ENCODE data around the gene IMP4.

Gene IMP4

DNA sequence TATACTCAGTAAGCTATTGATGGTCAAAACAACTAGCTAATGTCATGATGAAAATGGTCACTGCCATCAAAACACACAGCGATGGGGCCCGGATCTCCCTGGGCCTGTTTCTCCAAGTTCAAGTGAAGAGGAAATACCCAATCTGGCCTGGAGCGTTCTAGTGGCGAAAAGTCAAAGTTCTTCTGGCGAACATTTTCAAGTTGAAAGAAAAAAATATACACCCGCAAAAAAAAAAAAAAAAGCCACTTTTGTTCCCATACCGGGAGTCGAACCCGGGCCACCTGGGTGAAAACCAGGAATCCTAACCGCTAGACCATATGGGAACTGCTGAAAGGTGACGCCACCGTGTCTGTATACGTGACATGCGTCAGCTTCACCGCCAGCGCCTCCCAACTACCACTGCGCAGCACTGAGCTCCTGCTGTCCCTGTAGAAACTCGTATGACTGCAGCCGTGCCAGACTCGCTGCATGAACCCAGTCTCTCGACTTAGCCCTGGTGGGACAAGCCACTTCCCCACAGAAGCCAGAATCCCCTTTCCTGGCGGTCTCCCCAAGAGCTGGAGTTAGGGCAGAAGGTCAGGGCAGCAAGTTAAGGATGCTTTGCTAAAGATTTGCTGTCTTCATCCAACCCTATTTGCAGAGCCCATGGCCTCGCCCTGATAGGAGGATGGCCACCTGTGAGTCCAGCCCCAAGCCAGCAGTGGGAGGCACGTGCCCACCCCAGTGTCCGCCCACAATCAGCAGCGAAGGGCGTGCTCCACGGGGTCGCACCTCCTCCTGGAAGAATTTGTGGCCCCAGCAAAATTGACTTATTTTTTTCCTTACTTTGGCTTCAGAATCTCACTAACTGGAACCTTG lies 5.6 kb upstream of the IMP4 start:
- DNase-seq (ENCODE audit: low read depth), result peak; percentile 61

DNA sequence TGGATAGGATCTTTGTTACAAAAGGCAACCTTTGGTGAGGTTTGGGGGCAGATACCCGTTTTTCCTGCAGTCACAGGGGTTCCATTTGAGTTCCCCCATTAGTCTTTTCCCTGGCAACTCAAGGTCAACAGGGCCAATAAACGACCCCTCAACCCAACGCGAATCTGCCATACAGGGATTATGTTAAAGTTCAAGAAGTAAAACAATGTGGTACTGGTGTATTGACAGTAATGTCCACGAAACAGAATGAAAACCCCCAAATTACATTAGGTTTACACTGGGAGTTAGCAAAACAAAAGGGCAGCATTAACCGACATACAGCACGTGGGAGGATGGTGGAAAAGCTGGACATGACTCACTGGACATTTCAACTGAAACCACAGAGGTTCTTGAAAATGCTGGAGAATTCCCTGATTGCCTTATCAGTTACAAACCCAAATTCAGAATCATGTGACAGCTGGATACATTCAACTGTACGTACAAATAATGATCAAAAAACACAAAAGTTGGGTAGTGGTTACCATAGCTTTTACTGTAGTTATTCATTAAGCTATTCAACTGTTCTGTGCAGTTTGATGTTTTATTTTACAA lies 4.9 kb upstream of the IMP4 start:
- no peak for DNase-seq (ENCODE audit: low read depth)

DNA sequence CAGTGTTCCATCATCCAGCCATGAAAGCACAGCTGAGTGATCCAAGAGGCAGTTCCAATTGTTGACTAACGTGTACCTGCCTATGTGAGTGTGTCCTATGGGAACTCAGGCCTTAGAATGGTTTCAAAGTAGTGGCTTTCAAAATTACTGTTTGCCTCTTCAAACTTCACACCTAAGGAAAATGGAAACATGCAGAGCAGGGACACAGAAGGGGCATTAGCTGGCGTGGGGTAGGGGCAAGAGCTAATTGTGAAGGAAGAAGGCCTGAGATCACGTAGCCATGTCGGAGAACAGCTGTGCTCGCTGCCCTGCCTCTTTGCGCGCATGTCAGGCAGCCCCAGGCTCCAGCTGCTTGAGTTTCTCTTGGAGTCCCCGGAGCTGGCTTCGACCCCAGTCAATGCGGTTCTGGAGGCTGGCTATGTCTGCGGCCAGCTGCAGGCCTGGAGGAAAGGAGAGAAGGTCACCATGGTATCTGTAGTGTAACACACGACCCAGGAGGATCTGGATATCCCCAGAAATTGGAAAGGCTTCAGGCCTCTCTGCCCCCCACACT lies 3.8 kb upstream of the IMP4 start:
- DNase-seq (ENCODE audit: low read depth), result no peak

DNA sequence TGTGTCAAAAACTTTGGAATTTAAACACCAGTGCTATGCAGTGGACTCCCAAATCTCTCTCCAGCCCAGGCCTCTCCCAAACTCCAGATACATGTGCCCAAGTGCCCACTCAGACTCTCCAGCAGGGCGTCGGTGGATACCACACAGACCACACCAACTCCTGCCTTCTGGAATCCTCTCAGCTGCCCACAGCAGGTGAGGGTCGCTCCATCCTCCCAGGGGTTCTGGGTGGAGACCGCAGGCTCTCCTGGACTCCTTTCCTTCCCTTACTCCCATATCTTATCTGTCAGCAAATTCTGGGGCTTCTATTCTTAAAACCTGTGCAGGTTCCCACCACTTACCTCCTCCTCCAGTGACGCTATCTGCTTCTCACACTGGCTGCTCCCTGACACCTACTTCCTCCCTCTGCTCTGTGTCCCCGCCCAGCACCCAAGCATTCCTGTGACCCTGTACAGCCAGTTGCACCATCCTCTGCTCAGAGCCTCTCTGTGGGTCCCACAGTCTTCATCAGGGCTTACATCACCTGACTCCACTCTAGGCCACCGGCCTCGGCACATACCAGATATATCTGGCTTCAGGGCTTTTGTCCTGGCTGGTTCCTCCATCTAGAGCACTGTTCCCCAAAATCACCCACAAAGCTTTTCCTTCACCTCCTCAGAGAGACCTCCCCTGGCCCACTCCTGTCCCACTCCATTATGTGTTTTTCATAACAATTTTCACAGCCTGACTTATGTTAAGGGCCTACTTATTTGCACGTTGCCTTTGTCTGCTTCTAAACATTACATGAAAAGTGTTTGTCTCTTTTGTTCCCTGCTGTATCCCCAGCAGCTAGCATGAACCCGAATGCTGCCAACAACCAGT lies 2.6 kb upstream of the IMP4 start:
- DNase-seq (ENCODE audit: low read depth), result no peak

DNA sequence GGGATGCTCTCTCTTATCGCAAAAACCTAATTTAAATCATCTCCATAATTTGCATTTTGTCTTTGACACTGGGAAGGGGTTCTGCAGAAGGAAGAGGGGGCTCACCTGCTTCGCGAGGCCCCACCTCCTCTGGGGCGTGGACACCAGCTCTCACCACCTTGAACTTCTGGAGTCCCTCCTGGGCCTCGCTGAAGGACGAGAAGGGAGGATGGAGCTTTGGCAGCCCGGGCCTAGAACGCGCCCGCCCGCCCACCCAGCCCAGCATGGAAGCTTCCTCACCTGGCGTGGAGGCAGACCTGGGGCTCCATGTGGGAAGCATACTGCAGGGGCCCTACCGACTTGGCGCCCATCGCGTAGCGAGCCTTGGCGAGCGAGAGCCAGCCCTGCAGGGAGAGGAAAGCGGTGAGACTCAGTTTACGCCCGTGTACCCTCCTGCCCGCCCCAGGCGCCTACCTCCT lies 1.1 kb upstream of the IMP4 start:
- no peak for DNase-seq (ENCODE audit: low read depth)

DNA sequence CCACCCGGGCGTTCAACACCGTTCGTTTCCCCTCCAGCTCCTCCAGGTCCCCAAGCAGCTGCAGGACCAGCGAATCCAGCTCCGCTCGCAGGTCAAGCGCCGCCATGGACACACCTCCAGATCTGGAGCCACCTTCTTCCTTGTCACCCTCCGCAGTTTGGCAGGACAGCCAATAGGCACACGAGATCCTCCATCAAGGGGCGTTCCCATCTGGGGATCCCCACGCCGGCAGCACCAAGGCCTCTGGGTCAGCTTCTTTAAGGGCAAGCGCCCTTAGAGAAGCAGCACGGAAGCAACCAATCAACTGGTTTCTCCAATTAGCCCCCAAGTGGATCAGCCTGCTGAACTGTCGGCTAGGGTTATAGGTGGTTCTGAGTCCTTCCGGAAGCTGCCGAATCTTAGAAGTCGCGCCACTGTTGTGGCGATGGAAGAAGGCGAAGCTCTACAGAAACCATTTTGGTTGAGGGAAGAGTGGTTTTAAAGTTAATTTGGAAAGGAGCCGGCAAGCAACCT lies 621 bp upstream of the IMP4 start:
- DNase-seq (ENCODE audit: low read depth), result peak; percentile 78

DNA sequence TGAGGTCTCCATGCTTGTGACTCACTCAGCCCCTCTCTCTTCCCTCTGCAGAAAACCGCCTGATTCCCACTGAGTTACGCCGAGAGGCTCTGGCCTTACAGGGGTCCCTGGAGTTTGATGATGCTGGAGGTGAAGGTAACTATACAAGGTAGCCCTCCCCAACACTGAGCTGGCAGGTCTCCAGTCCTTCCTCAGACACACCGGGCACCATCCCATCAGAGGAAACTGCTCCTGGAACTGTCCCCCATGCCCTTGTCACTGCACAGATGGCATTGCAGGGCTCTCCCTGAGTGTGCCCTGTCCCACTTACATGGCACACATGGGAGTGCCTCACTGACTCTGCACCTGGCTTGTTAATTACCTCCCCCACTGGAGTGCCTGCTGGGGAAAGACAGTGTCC lies 1.9 kb downstream of the IMP4 start:
- DNase-seq (ENCODE audit: low read depth), result no peak

DNA sequence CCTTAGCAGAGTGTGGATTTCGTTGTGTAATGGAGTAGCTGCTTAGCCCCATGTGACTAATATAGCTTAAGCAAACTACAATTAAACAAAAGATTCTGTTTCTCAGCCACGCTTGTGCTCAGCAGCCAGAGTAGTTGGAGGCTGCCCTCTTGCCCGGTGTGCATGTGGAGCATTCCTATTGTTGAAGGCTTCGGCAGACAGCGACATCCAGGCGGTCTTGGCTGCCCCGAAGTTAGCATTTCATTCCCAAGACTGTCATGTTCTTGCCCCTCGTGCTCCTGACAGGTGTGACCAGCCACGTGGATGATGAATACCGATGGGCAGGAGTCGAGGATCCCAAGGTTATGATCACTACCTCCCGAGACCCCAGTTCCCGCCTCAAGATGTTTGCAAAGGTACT lies 2.4 kb downstream of the IMP4 start:
- no peak for DNase-seq (ENCODE audit: low read depth)

DNA sequence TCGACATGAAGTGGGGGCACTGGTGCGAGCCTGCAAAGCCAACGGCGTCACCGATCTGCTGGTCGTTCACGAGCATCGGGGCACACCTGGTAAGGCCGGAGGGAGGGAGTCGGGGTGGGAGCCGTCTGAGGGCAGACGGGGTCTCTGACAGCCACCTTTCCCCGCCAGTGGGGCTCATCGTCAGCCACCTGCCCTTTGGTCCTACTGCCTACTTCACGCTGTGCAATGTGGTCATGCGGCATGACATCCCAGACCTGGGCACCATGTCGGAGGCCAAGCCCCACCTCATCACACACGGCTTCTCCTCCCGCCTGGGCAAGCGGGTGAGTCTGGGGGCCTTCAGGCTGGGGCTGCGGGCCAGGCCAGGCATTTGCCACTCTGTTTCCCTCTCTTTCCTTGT lies 2.9 kb downstream of the IMP4 start:
- DNase-seq (ENCODE audit: low read depth), result no peak

DNA sequence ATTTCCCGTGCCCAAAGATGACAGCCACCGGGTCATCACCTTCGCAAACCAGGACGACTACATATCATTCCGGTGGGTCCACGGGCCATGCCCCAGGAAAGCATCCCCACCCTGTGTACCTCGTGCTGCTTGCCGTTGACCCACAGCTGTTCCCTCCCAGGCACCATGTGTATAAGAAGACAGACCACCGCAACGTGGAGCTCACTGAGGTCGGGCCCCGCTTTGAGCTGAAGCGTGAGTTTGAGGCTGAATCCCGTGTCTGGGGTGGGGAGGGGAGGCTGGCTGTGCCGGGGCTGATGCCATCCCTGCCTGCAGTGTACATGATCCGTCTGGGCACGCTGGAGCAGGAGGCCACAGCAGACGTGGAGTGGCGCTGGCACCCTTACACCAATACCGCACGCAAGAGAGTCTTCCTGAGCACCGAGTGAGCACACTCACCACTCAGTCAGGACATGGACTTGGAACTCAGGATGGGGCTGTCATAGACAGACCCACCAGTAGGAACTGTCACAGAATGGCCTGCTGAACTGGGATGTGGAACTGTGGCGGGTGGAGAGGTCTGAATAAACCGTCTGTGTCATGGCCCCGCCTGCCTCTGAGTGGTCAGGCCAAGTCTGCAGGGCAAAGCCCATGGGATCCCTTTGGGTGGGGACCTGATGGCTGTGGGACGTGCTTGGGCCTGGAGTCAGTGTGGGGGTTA lies 3.5 kb downstream of the IMP4 start:
- no peak for DNase-seq (ENCODE audit: low read depth)

DNA sequence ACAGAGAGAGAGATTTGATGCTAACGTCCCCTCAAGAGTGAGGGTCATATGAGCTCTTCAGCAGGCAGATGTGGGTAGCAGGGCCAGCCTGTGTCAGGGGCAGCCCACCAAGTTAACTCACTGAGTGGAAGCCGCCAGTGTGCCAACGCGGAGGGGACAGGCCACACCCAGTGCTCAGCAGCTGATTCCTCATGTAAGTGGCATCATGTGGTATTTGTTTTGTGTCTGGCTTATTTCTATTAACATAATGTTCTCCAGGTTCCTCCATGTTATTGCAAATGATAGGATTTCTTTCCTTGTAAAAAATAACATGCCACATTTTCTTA lies 4.0 kb downstream of the IMP4 start:
- DNase-seq (ENCODE audit: low read depth), result no peak

DNA sequence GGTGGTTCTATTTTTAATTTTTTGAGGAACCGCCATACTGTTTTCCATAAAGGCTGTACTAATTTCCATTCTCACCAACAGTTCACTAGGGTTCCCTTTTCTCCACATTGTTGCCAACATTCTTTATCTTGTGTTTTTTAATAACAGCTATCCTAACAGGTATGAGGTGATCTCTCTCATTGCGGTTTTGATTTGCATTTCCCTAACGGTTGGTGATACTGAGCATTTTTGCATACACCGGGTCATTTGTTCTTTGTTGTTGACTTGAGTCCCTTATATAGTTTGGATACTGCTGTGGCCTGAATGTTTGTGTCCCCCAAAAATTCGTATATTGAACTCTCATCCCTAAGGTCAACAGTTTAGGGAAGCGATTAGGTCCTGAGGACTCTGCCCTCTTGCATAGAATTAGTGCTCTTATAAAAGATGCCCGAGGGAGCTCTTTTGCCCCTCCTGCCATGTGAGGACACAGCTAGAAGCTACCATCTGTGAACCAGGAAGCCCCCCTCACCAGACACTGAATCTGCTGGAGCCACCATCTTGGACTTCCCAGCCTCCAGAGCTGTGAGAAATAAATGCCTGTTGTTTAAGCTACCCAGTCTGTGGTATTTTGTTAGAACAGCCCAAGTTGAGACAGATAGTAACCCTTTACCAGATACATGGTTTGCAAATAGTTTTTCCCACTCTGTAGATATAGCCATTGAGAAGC lies 4.7 kb downstream of the IMP4 start:
- DNase-seq (ENCODE audit: low read depth), result no peak

DNA sequence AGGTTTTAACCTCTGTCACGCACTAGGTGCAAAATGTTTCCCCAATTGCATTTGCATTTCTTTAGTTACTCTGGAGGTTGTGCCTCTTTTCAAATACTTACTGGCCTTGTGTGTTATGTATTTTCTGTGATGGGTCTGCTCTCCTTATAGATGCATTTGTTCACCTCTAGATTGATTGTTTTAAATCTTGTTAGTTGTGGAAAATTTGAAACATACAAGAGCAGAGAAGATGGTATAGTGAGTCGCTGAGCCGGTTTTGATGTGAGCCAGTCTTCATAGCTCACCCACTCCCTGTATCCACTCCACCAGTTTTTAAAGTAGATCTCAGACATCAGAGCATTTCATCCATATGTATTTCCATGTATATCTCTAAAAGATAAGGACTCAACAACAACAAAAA lies 6.5 kb downstream of the IMP4 start:
- DNase-seq (ENCODE audit: low read depth), result no peak

DNA sequence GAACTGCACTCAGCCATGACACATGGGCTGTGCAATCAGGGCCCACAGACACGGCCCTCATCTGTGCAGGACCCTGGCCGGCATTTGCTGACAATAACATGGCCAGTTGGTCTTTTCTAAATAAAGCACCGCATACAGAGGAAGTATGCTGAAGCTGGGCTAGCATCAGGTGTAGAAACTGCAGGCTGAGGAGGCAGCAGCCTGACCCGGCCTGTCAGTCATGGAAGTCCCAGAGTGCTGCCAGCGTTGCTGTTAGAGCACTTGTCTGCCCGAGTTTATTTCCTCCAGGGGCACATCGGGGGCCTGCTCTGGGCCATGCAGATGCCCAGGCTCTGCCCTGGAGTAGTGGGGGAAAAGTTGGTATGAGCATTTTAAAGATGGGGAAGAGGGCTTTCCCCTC lies 9.0 kb downstream of the IMP4 start:
- no peak for DNase-seq (ENCODE audit: low read depth)

DNA sequence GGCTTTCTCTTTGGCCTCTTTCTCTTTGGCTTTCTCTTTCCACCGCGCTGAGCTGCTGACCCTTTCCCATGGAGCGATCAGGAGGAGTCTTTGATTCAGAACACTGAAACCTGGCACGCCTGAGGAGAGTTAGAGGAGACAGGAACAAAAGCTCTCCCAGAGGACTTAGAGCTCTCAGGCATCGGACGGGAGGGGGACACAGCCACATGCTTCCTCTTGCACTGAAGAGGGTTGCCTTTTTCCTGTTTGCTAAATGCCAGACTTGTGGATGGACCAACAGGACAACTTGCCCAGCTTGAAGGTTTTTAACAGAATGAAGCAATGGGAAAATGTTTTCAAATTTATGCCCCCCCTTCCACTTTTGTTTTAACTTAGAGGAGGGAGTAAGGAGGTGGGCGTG lies 9.5 kb downstream of the IMP4 start:
- no peak for DNase-seq (ENCODE audit: low read depth)

DNA sequence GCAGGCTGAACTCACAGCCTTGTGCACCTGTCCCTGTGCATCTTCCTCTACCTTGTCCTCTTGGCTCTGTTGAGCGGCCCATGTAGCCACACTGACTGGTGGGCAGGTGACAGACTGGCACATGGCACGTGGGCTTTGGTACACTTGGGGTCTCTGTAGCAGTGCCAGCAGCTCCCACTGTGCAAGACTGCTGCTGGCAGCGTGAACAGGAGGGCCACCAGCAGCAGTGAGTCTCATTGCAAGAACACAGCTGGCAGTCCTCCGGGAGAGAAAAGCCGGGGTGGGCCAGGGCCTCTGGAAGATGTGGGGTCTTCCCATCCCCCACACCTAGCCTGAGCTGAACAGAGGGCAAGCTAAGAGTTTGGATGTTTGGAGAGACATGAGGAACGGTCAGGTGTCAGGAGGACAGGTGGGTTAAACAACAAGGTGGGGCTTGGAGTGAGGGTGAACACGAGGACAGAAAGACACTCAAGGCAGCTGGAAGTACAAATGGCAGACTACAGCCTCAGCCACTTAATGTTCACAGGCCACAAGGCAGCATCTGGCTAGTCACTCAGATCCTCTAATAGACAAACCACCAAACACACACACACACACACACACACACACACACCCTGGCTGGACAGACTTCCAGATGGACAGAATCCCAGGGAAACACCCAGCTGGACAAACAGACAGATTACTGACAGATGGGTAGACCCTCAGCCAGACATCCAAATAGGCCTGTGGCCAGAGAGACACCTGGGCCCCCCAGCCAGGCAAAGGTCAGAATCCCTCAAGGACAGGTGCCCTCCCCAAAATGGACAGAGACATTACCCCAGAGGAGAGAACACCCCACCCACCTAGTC lies 10.8 kb downstream of the IMP4 start:
- no peak for DNase-seq (ENCODE audit: low read depth)

DNA sequence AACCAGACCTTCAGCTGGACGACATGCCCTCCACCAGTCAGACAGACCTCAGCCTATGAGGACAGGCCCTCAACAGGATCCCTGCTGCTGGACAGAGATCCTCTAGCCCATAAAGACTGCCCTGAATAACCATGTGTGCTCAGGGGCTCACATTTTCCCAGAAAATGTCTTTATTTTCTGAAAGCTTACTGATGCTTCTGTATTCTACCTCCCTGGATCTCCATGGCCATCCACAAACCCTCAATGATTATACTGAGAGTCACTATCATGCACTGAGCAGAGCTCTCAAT lies 11.4 kb downstream of the IMP4 start:
- DNase-seq (ENCODE audit: low read depth), result no peak

DNA sequence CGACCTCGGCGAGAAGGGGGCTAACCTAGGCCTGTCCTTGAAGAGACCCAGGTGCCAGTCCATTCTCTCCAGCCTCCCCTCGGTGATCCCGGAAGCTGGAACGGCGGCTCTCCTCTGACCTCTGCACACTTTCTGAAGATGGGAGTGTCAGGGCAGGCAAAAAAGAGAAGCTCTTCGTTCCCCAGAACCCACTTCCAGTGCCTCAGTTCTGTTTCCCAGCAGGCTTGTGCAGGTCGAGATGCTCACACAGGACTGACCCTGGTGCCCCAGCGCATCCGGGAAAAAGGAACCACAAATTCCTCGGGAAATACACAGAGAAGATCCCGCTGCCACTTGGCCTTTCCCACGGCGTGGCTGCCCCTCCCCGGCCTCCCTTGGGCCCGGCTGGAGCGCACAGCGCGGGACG lies 12.5 kb downstream of the IMP4 start:
- no peak for DNase-seq (ENCODE audit: low read depth)

DNA sequence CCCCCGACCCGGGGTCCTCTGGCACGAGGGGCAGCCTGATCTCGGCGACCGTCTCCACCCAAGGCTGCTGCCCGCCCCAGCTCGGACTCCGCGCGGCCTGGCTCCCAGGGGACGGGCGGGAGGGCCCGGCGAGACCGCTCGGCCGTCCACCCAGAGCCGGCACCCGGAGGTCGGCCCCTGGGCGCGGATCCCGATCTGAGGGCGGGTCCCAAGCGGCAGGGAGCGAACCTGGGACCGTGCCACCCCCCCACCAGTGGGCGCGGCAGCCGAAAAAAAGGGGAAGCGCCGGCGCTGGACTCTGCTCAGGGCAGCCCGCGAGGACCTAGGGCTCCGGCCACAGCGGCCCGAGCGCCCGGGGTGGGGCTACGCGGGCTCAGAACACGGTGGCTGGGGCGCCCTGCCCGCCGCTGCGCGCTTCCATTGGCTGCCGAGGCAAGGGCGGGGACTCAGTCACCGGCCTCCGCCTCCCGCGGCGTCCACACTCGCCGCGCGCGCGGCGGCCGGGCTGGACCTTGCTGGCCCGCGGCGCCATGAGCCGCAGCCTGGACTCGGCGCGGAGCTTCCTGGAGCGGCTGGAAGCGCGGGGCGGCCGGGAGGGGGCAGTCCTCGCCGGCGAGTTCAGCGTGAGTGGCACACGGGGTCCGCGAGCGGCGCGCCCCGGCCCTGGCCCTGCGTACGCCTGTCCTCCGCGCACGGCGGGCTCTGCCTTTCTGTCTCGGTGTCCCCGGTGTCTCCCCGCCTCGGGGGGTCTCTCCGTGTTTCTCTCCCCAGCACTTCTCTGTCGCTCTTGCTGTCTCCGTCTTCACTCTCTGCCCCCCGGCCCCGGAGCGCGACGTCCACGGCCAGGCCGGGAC lies 13.1 kb downstream of the IMP4 start, which contains the start of gene PTPN18:
Gene PTPN18, plus strand, starts transcription at position 479 of the 854 bp plus-strand sequence. Its CDS starts 52 bp downstream, at position 531.
- DNase-seq (ENCODE audit: low read depth), result peak; percentile 65

Data from activated T-cell treated with anti-CD3 and anti-CD28 coated beads for 48 hours (primary cell).